IPS-18a (cell line): ENCODE measurements around the gene TRIM15.

Experiments used
- H3K27ac ChIP-seq: one replicate; pipeline ENCODE4 v1.5.1; 2013; ENCODE audit warnings: low read length
- H3K27me3 ChIP-seq: one replicate; pipeline ENCODE4 v1.6.1; 2013; ENCODE audit warnings: mild to moderate bottlenecking, low read length; ENCODE audit not compliant: control insufficient read depth, insufficient read depth
- H3K36me3 ChIP-seq: one replicate; pipeline ENCODE4 v1.6.1; 2013; ENCODE audit warnings: low read depth, low read length; ENCODE audit not compliant: control insufficient read depth
- H3K4me1 ChIP-seq: one replicate; pipeline ENCODE4 v1.6.1; 2013; ENCODE audit warnings: low read depth, low read length; ENCODE audit not compliant: control insufficient read depth
- H3K4me3 ChIP-seq: one replicate; pipeline ENCODE4 v1.5.1; 2013; ENCODE audit warnings: low read length
- H3K9ac ChIP-seq: one replicate; pipeline ENCODE4 v1.6.1; 2013; ENCODE audit warnings: mild to moderate bottlenecking, low read length, moderate library complexity
- H3K9me3 ChIP-seq: one replicate; pipeline ENCODE4 v1.6.1; 2013; ENCODE audit warnings: low read depth, low read length; ENCODE audit not compliant: control insufficient read depth

Gene TRIM15

GRCh38 chr6:30167101-30167500, 3.8 kb downstream of the TRIM15 start:
- H3K36me3 ChIP-seq: no peaks in the 10 kb centered on the region
- H3K9me3 ChIP-seq: no peaks in the 10 kb centered on the region
- H3K4me3 ChIP-seq: no peak overlapping the region
- H3K27me3 ChIP-seq: peaks cover 2% of the 10 kb centered on the region
- no peak overlapping the region for H3K27ac ChIP-seq
- H3K4me1 ChIP-seq: peaks cover 3% of the 10 kb centered on the region
- no peak overlapping the region for H3K9ac ChIP-seq

GRCh38 chr6:30168741-30169140, 5.4 kb downstream of the TRIM15 start:
- no peaks in the 10 kb centered on the region for H3K9me3 ChIP-seq
- H3K4me3 ChIP-seq: no peak overlapping the region
- H3K27me3 ChIP-seq: peaks cover 8% of the 10 kb centered on the region

GRCh38 chr6:30169658-30170614, 6.6 kb downstream of the TRIM15 start:
- H3K27me3 ChIP-seq: peaks cover 8% of the 10 kb centered on the region
- H3K9ac ChIP-seq: no peak overlapping the region
- no peak overlapping the region for H3K4me3 ChIP-seq
- H3K9me3 ChIP-seq: no peaks in the 10 kb centered on the region
- no peaks in the 10 kb centered on the region for H3K36me3 ChIP-seq
- H3K4me1 ChIP-seq: peaks cover 3% of the 10 kb centered on the region
- no peak overlapping the region for H3K27ac ChIP-seq

More at GRCh38 chr6:30168741-30169140, 5.4 kb downstream of the TRIM15 start:
- no peak overlapping the region for H3K9ac ChIP-seq
- H3K36me3 ChIP-seq: no peaks in the 10 kb centered on the region
- H3K4me1 ChIP-seq: peaks cover 3% of the 10 kb centered on the region
- no peak overlapping the region for H3K27ac ChIP-seq

GRCh38 chr6:30171677-30172471, 8.5 kb downstream of the TRIM15 start:
- H3K4me1 ChIP-seq: peaks cover 3% of the 10 kb centered on the region
- H3K9me3 ChIP-seq: no peaks in the 10 kb centered on the region
- H3K9ac ChIP-seq: no peak overlapping the region
- no peak overlapping the region for H3K4me3 ChIP-seq
- H3K36me3 ChIP-seq: no peaks in the 10 kb centered on the region
- peaks cover 8% of the 10 kb centered on the region for H3K27me3 ChIP-seq
- no peak overlapping the region for H3K27ac ChIP-seq

GRCh38 chr6:30172681-30173080, 9.3 kb downstream of the TRIM15 start:
- Histone ChIP-seq H3K4me1 (peaks cover 3% of the 10 kb centered on the region), H3K27ac (no peak overlapping the region), H3K36me3 (no peaks in the 10 kb centered on the region), H3K9me3 (no peaks in the 10 kb centered on the region), H3K9ac (no peak overlapping the region), H3K4me3 (no peak overlapping the region), H3K27me3 (peaks cover 8% of the 10 kb centered on the region)

- Histone ChIP-seq H3K4me1 (peaks cover 3% of the 10 kb centered on the region), H3K27ac (no peak overlapping the region), H3K9me3 (no peaks in the 10 kb centered on the region), H3K4me3 (no peak overlapping the region), H3K9ac (no peak overlapping the region), H3K27me3 (peaks cover 8% of the 10 kb centered on the region), H3K36me3 (no peaks in the 10 kb centered on the region)
These were observed 12.4 kb downstream of the TRIM15 start for GRCh38 chr6:30175765-30176164.

- Histone ChIP-seq H3K27ac (no peak overlapping the region), H3K4me1 (no peaks in the 10 kb centered on the region), H3K4me3 (no peak overlapping the region), H3K36me3 (no peaks in the 10 kb centered on the region), H3K9ac (no peak overlapping the region), H3K9me3 (no peaks in the 10 kb centered on the region), H3K27me3 (no peaks in the 10 kb centered on the region)
These were observed 15.5 kb downstream of the TRIM15 start for GRCh38 chr6:30178837-30179236.

- Histone ChIP-seq H3K9ac (no peak overlapping the region), H3K27me3 (no peaks in the 10 kb centered on the region), H3K4me1 (no peaks in the 10 kb centered on the region), H3K27ac (no peak overlapping the region), H3K4me3 (no peak overlapping the region), H3K9me3 (no peaks in the 10 kb centered on the region), H3K36me3 (peaks cover 2% of the 10 kb centered on the region)
These were observed 16.8 kb downstream of the TRIM15 start for GRCh38 chr6:30180145-30180544.

GRCh38 chr6:30184417-30185031, 21.2 kb downstream of the TRIM15 start:
- Histone ChIP-seq H3K4me3 (no peak overlapping the region), H3K9ac (no peak overlapping the region), H3K9me3 (no peaks in the 10 kb centered on the region), H3K4me1 (no peaks in the 10 kb centered on the region), H3K36me3 (peaks cover 28% of the 10 kb centered on the region), H3K27me3 (no peaks in the 10 kb centered on the region), H3K27ac (no peak overlapping the region)

GRCh38 chr6:30185846-30186484, 22.6 kb downstream of the TRIM15 start:
- no peaks in the 10 kb centered on the region for H3K27me3 ChIP-seq
- peaks cover 42% of the 10 kb centered on the region for H3K36me3 ChIP-seq

GRCh38 chr6:30188541-30188940, 25.2 kb downstream of the TRIM15 start:
- no peak overlapping the region for H3K27ac ChIP-seq
- no peaks in the 10 kb centered on the region for H3K27me3 ChIP-seq
- no peaks in the 10 kb centered on the region for H3K9me3 ChIP-seq
- H3K4me1 ChIP-seq: no peaks in the 10 kb centered on the region
- no peak overlapping the region for H3K9ac ChIP-seq
- no peak overlapping the region for H3K4me3 ChIP-seq
- peaks cover 43% of the 10 kb centered on the region for H3K36me3 ChIP-seq

More at GRCh38 chr6:30185846-30186484, 22.6 kb downstream of the TRIM15 start:
- Histone ChIP-seq H3K9ac (no peak overlapping the region), H3K4me3 (no peak overlapping the region), H3K9me3 (no peaks in the 10 kb centered on the region), H3K27ac (no peak overlapping the region), H3K4me1 (no peaks in the 10 kb centered on the region)
